K562 (cell line): ENCODE measurements around the gene IL12A. TPM values are rescaled to one million over a fixed set of nuclear protein-coding genes. Genes with fewer than 3 reads are reported as not detected.

ENCODE experiments used
- BACH1 ChIP-seq: fragments of 200-800 bp; sonication (Bioruptor generic); IDR thresholded peaks from 2 replicates; pipeline ENCODE4 v1.6.1; 2016; ENCODE audit warnings: missing genetic modification characterization, missing compliant biosample characterization
- CBX1 ChIP-seq: sonication (generic); IDR thresholded peaks from 2 replicates; pipeline ENCODE4 v1.6.1; 2016; ENCODE audit warnings: antibody characterized with exemption, low read depth, mild to moderate bottlenecking
- CTBP1 ChIP-seq: fragments of 450-650 bp; IDR thresholded peaks from 2 replicates; pipeline ENCODE4 v1.6.1; 2016; ENCODE audit warnings: borderline replicate concordance
- EP300 ChIP-seq: IDR thresholded peaks from 2 replicates; pipeline ENCODE4 v1.6.1; 2012; ENCODE audit warnings: low read length, improper control_type of control experiment
- JUND ChIP-seq, 2 experiments: IDR thresholded peaks; 2 replicates in 1 of 2; 3 replicates in 1 of 2; pipeline ENCODE4 v1.6.1; 2011; ENCODE audit warnings: borderline replicate concordance in 2 of 2, low read depth in 2 of 2, low read length in 2 of 2, improper control_type of control experiment in 1 of 2, missing biosample characterization in 1 of 2, missing genetic modification characterization in 1 of 2, missing genetic modification reagents in 1 of 2
- KLF6 ChIP-seq: fragments of 250-450 bp; sonication (Bioruptor Pico); IDR thresholded peaks from 2 replicates; pipeline ENCODE4 v1.4.0; 2020; ENCODE audit warnings: mild to moderate bottlenecking, moderate library complexity, borderline replicate concordance
- MAFG ChIP-seq: fragments of 450-650 bp; conservative IDR thresholded peaks from 2 replicates; pipeline ENCODE4 v1.6.1; 2016; ENCODE audit warnings: missing genetic modification characterization, missing compliant biosample characterization
- NFE2L1 ChIP-seq: fragments of 450-650 bp; IDR thresholded peaks from 2 replicates; pipeline ENCODE4 v1.6.1; 2016; ENCODE audit warnings: missing genetic modification characterization, low read depth, mild to moderate bottlenecking, missing compliant biosample characterization, moderate library complexity, borderline replicate concordance
- NRF1 ChIP-seq, 2 experiments: fragments of 450-650 bp; IDR thresholded peaks in 1 of 2; conservative IDR thresholded peaks in 1 of 2; 2 replicates each; pipeline ENCODE4 v1.6.1; 2014; ENCODE audit warnings: mild to moderate bottlenecking in 2 of 2
- PCBP1 ChIP-seq: fragments of 200-400 bp; formaldehyde crosslinking; IDR thresholded peaks from 2 replicates; pipeline ENCODE4 v1.6.1; 2018; ENCODE audit warnings: mild to moderate bottlenecking, low read depth, low read length; ENCODE audit not compliant: poor library complexity, severe bottlenecking
- PRDM10 ChIP-seq: fragments of 450-650 bp; IDR thresholded peaks from 2 replicates; pipeline ENCODE4 v1.6.1; 2018; ENCODE audit not compliant: partially characterized antibody
- RERE ChIP-seq: sonication (generic); formaldehyde crosslinking; IDR thresholded peaks from 2 replicates; pipeline ENCODE4 v1.8.0; 2023; ENCODE audit warnings: missing genetic modification reagents, mild to moderate bottlenecking, borderline replicate concordance
- RNF2 ChIP-seq: sonication (generic); IDR thresholded peaks from 2 replicates; pipeline ENCODE4 v1.6.1; 2016
- TCF7 ChIP-seq: sonication (generic); IDR thresholded peaks from 2 replicates; pipeline ENCODE4 v1.6.1; 2016; ENCODE audit warnings: antibody characterized with exemption, borderline replicate concordance
- THRAP3 ChIP-seq: fragments of 450-650 bp; IDR thresholded peaks from 2 replicates; pipeline ENCODE4 v1.6.1; 2016; ENCODE audit warnings: mild to moderate bottlenecking, inconsistent platforms, borderline replicate concordance
- ZEB2 ChIP-seq: fragments of 450-650 bp; IDR thresholded peaks from 2 replicates; pipeline ENCODE4 v1.6.1; 2016
- ZNF551 ChIP-seq: fragments of 250-450 bp; sonication (Bioruptor Pico); IDR thresholded peaks from 2 replicates; pipeline ENCODE4 v1.5.0; 2021; ENCODE audit warnings: mild to moderate bottlenecking, moderate library complexity
- ZNF668 ChIP-seq: fragments of 250-450 bp; sonication (Bioruptor Pico); IDR thresholded peaks from 2 replicates; pipeline ENCODE4 v1.8.0; 2022; ENCODE audit warnings: mild to moderate bottlenecking, inconsistent platforms
- polyA plus RNA-seq, 8 experiments: library from polyadenylated mRNA; depleted of rRNA in 4 of 8; stranded (reverse) in 5 of 8; unstranded in 3 of 8; fragments of >200 nt; fragmentation: Nextera tagmentation in 2 of 8; fragmentation: Illumina TruSeq in 1 of 8; extraction: Ambion mirVana in 2 of 8; extraction: Trizol in 1 of 8; gene quantifications; 2 replicates each; pipeline versions ENCODE4 v1.2.1 to v1.2.3, GENCODE V29; 2011 to 2014; ENCODE audit warnings: inconsistent platforms in 1 of 8, missing spikeins in 1 of 8
- total RNA-seq, 7 experiments: library from RNA; depleted of rRNA in 6 of 7; stranded (reverse); fragments of >200 nt in 6 of 7; fragmentation: Illumina TruSeq in 2 of 7; extraction: Trizol in 2 of 7; gene quantifications; 2 replicates each; pipeline versions ENCODE4 v1.2.1 to v1.2.3, GENCODE V29; 2011 to 2021; ENCODE audit warnings: low replicate concordance in 1 of 7

IL12A gene
- total and polyA plus RNA-seq, 9 of the 15 experiments (the other 6 are each of a cell fraction or from before 2014, with no cell fraction given) = not detected

- no peak for TF ChIP-seq RERE (CRISPR knock-in tag)
- peak; percentile 98 for TF ChIP-seq MAFG
- no peak for TF ChIP-seq PCBP1
- TF ChIP-seq NRF1 (conservative IDR thresholded peaks at IDR 0.05 in 1 of 2, IDR thresholded peaks at IDR 0.05 in 1 of 2) = peak in 1 of 2 experiments; percentile 42; a peak in 1 of 4 replicates
- TF ChIP-seq BACH1 = peak; percentile 92
- TF ChIP-seq THRAP3 = no peak
- TF ChIP-seq ZEB2 = 0 out of 2 replicates have a peak, but pooled peaks have one; percentile 40
- TF ChIP-seq PRDM10 = no peak
- no peak for TF ChIP-seq ZNF668 (CRISPR knock-in tag)
- no peak for TF ChIP-seq ZNF551 (CRISPR knock-in tag)
- TF ChIP-seq RNF2 = no peak
- TF ChIP-seq KLF6 = no peak
- no peak for TF ChIP-seq JUND (IDR thresholded peaks at IDR 0.05; ENCODE audit: borderline replicate concordance, low read depth, low read length)
- peak; percentile 12; the same call in 2 of the 3 replicates for TF ChIP-seq JUND (tag; IDR thresholded peaks at IDR 0.05; ENCODE audit: borderline replicate concordance, low read depth, low read length)
- peak; percentile 92 for TF ChIP-seq NFE2L1 (tag)
- no peak for TF ChIP-seq CBX1
- peak; percentile 66; the same call in 1 of the 2 replicates for TF ChIP-seq CTBP1
- no peak for TF ChIP-seq TCF7
- peak; percentile 13 for TF ChIP-seq EP300
Observed at GRCh38 chr3:160027541-160028195, 39.0 kb downstream of the IL12A start (continued).
